ENCODE measurements around the gene HSP90AB1. TPM values are rescaled to one million over a fixed set of nuclear protein-coding genes. Genes with fewer than 3 reads are reported as not detected.

Gene HSP90AB1
- total and polyA plus RNA-seq, 2 of the 8 experiments (the other 6 are each of a cell fraction or from before 2014, with no cell fraction given) = 1,564 to 2,297 TPM

GRCh38 chr6:44202972-44203750 lies 43.7 kb upstream of the HSP90AB1 start:
- no peaks in the 10 kb centered on the region for H3K79me1 ChIP-seq (ENCODE audit: low read depth, low read length)
- H3K23me2 ChIP-seq (ENCODE audit: low read depth, low read length) = no peaks in the 10 kb centered on the region; the same call in 1 of the 2 replicates
- peak overlapping the region; percentile 95 for H4K5ac ChIP-seq (ENCODE audit: insufficient read length, low read depth, low read length)
- ChIA-PET CTCF (ENCODE audit: partially characterized antibody) (interaction anchor here (0.8 to 3.5 kb wide), 11 partner anchors 8 to 53 kb away, joined by 3 to 21 read pairs (median 6); partner anchors contain the start of gene SLC29A1), POLR2A (ENCODE audit: partially characterized antibody) (interaction anchor here (0.7 to 6.2 kb wide), 19 partner anchors 9 to 459 kb away, joined by 3 to 60 read pairs (median 5); partner anchors contain the start of genes HSP90AB1, MYMX and SLC29A1)
- H2BK15ac ChIP-seq (ENCODE audit: low read length) = peak overlapping the region; percentile 53; the same call in 1 of the 2 replicates
- no peaks in the 10 kb centered on the region for H4K20me1 ChIP-seq (replicated peaks in 1 of 2; ENCODE audit: control insufficient read depth in 1 of 2, insufficient read depth in 2 of 2, low read length in 2 of 2)
- H3K4ac ChIP-seq (replicated peaks; ENCODE audit: insufficient read length, low read depth, low read length) = peak overlapping the region; percentile 94
- no peak overlapping the region for H3K23ac ChIP-seq (ENCODE audit: insufficient read length)
- peak overlapping the region; percentile 93 for H3K27ac ChIP-seq (ENCODE audit: low read depth, low read length)
- peak overlapping the region; percentile 82 for H2AK5ac ChIP-seq (ENCODE audit: low read depth, low read length)
- FAIRE-seq (peak; percentile 65), DNase-seq (ENCODE audit: low read depth in 1 of 2, low spot score in 2 of 2) (no peak)
- H3K14ac ChIP-seq (ENCODE audit: insufficient read length) = no peak overlapping the region
- H3K36me3 ChIP-seq (ENCODE audit: control insufficient read depth in 2 of 4, insufficient read depth in 4 of 4, low read length in 3 of 4) = no peaks in the 10 kb centered on the region
- 84% methylated on average over 11 of the region's 11 CpGs; no CpG with 5 or more reads in 1 of the 2 experiments for WGBS, 2 experiments (ENCODE audit: extremely low coverage in 1 of 2, insufficient coverage in 1 of 2, insufficient read length in 1 of 2, insufficient replicate concordance in 2 of 2, low coverage in 1 of 2, low lambda C conversion rate in 2 of 2, missing lambda C conversion rate in 1 of 2)
- H4K8ac ChIP-seq (ENCODE audit: extremely low read depth, insufficient read depth, low read length) = peak overlapping the region; percentile 97; the same call in 1 of the 2 replicates
- no peaks in the 10 kb centered on the region for H3K79me2 ChIP-seq (ENCODE audit: control insufficient read depth in 1 of 2, insufficient read depth in 2 of 2, low read length in 2 of 2)
- H2BK120ac ChIP-seq (replicated peaks; ENCODE audit: low read depth, low read length) = peak overlapping the region; percentile 95
- no peak overlapping the region for H2AFZ ChIP-seq (ENCODE audit: low read length)
- peak overlapping the region; percentile 99 for H3K18ac ChIP-seq (ENCODE audit: extremely low read depth, low read length)
- peak overlapping the region in 3 of 4 experiments; percentile 47 to 58 (median 51); a peak in 5 of 7 replicates for H3K9ac ChIP-seq (replicated peaks in 1 of 4; ENCODE audit: extremely low read depth in 1 of 4, low read depth in 3 of 4, low read length in 3 of 4)
- H2BK12ac ChIP-seq (ENCODE audit: low read depth, low read length) = peak overlapping the region; percentile 100
- TF ChIP-seq KDM4A (IDR thresholded peaks at IDR 0.05; ENCODE audit: low read depth, low read length, severe bottlenecking) (no peak), JUN (IDR thresholded peaks at IDR 0.05; ENCODE audit: low read depth, low read length) (no peak), ASH2L (IDR thresholded peaks at IDR 0.05; ENCODE audit: low read length) (peak; percentile 89), SUZ12 (IDR thresholded peaks at IDR 0.05; ENCODE audit: low read length) (no peak), YY1 (IDR thresholded peaks at IDR 0.05; ENCODE audit: low read depth, low read length) (no peak), KDM1A (IDR thresholded peaks at IDR 0.05; ENCODE audit: borderline replicate concordance, low read length) (no peak), SP2 (IDR thresholded peaks at IDR 0.05; ENCODE audit: low read length) (0 out of 2 replicates have a peak, but pooled peaks have one; percentile 2), CTBP2 (IDR thresholded peaks at IDR 0.05; ENCODE audit: borderline replicate concordance, insufficient read depth, insufficient read length, low read length) (no peak)
- H3K56ac ChIP-seq (replicated peaks; ENCODE audit: insufficient read length, low read depth, low read length) = peak overlapping the region; percentile 60
- H3K4me1 ChIP-seq (replicated peaks in 1 of 4; ENCODE audit: control insufficient read depth in 3 of 4, insufficient read depth in 4 of 4, low read length in 3 of 4) = peaks cover 21 to 32% (median 30%) of the 10 kb centered on the region in 4 experiments
- H3K27me3 ChIP-seq (replicated peaks in 1 of 4; ENCODE audit: control insufficient read depth in 3 of 4, extremely low read depth in 1 of 4, insufficient read depth in 3 of 4, low read length in 3 of 4) = no peaks in the 10 kb centered on the region
- no peaks in the 10 kb centered on the region for H3K9me3 ChIP-seq (ENCODE audit: insufficient read depth in 2 of 2, low read depth in 1 of 2, low read length in 1 of 2)
- H3K4me2 ChIP-seq (ENCODE audit: insufficient read depth in 1 of 2, low read depth in 2 of 2, low read length in 2 of 2) = peak overlapping the region; percentile 49 to 55
- H2BK20ac ChIP-seq (ENCODE audit: low read length) = peak overlapping the region; percentile 95
- H3K4me3 ChIP-seq (ENCODE audit: extremely low read depth in 1 of 4, insufficient read depth in 2 of 4, low read depth in 3 of 4, low read length in 4 of 4) = peak overlapping the region in 2 of 4 experiments; percentile 5 to 7; a peak in 3 of 8 replicates
- H2BK5ac ChIP-seq (ENCODE audit: low read depth, low read length) = peak overlapping the region; percentile 99
- H4K91ac ChIP-seq (replicated peaks; ENCODE audit: insufficient read length, low read length) = peak overlapping the region; percentile 99
